Thoracic aorta endothelial cell (primary cell): ENCODE measurements around the gene CDA. TPM values are rescaled to one million over a fixed set of nuclear protein-coding genes. Genes with fewer than 3 reads are reported as not detected.

Experiments used
- total RNA-seq: library from RNA; depleted of rRNA; stranded (reverse); fragments of >200 nt; gene quantifications from 2 replicates; pipeline ENCODE4 v1.2.3, GENCODE V29; 2012

CDA gene
- 1.5 and 2.0 TPM in 2 replicates for total RNA-seq

DNA sequence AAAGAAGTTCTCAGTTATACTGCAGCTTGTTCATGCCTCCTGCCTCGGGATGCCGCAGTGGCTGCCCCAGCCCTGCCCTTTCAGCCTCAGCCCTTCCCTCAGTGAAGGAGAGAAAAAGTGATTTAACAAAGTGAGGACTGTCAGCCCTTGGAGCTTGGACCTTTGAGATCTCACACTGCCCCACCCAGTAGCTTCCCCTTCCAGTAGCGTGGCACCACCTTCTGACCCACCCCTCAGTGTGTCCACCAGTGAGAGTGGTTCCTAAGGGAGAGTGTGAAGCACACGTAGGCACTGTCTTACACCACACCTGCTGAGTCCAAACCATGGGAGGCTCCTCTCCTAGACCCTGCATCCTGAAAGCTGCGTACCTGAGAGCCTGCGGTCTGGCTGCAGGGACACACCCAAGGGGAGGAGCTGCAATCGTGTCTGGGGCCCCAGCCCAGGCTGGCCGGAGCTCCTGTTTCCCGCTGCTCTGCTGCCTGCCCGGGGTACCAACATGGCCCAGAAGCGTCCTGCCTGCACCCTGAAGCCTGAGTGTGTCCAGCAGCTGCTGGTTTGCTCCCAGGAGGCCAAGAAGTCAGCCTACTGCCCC, at the start of gene CDA:
TSS of gene CDA (plus strand) at position 464 of the 592 bp plus-strand sequence. CDS start at position 497, 33 bp downstream.

DNA sequence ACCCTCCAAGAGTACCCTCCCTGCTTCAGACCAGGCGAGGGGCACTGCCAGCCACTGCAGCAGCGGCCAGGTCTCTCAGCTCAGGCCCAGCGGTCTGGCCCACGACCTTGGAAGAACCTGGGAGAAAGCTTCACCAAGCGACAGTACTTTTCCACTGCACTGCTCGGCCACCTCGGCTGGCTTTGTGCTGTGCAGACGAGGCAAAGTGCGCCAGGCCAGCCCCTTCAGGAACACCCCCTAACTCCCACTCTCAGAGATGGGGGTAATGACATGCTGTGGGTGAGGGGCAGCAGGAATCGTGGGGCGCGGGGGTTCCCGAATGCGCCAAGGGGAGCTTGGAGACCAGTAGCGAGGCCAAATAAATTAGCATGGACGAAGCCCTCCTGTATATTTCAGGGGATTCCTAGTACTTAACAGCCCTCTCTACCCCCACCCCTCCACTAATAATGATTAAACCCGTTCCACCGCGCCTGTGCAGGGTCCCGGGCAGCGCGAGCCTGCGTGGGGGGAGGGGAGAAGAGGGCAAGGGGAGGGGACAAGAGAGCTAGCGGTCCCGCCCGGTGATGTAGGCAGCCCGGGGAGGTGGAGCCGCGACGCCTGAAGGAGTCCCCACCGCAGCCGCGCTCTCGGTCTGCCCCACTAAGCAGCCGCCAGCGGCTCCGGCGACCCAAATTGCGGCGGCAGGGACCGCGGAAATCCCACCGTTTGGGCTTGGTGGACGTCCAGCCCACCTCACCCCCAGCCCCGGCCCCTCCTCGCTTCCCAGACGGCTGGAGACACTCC, 36.8 kb upstream of the CDA start, which contains the start of gene FAM43B:
TSS of gene FAM43B (plus strand) at position 629 of the 783 bp plus-strand sequence. CDS start 401 bp downstream, outside the sequence.

DNA sequence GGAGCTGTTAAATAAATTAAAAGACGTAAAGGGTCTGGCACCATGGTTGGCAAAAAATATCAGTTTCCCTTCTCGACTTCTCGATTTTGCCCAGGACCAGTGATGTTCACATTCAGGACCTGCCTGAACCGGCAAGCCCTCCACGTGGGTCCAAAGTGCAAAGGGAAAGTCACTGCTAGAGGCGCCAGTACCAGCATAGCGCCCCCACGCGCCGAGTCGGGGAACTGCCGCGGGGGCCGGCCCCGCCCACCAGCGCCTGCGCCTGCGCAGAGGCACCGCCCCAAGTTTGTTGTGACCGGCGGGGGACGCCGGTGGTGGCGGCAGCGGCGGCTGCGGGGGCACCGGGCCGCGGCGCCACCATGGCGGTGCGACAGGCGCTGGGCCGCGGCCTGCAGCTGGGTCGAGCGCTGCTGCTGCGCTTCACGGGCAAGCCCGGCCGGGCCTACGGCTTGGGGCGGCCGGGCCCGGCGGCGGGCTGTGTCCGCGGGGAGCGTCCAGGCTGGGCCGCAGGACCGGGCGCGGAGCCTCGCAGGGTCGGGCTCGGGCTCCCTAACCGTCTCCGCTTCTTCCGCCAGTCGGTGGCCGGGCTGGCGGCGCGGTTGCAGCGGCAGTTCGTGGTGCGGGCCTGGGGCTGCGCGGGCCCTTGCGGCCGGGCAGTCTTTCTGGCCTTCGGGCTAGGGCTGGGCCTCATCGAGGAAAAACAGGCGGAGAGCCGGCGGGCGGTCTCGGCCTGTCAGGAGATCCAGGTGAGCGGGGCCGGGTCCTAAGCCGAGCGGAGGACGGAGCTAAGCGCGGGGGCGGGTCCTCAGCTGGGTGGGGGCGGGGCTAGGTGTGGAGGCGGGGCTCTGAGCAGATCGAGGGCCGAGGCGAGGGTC, 44.5 kb downstream of the CDA start, which contains the start of gene PINK1:
TSS of gene PINK1 (plus strand) at position 269 of the 875 bp plus-strand sequence. CDS start at position 360, 91 bp downstream.

DNA sequence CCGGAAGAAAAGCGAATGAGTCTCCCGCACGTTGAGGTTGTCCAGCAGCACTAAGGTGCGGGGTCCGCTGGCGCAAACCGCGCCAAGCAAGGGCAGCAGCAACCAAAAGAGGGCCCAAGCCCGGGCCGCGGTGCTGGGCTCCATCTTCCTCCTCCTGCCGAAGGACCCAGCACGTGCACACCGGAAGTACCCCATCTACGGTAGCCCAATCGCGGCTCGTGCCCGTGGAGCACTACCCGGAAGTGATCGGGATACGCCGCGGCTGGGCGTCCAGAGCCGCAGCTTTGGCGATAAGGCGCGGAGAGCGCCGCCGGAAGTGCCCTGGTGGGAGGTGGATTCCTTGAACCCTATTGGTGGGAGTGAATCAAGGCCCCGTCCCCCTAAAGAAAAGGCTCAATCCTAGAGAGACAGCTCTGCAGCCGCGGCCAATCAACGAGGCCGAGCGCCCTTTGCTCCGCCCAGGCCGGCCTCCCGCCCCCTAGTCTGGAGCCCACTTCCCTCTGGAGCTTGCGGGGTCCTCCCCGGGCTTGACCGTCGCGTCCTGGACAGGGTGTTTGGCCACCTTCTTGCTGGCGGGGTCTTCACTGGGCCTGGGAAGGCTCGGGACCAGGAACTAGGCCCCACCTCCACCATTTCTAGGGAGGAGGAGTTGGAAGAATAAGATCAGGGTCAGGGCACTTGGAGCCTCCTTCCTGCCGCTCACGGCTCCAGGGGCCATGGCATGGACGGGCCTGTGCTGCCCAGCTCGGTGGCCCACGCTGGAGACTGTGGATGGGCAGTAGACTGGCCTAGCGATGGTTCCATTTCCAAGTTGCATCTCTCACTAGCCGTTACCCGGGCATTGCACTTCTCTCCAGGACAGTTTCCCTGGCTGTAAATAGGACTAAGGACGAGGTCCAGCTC, 72.6 kb downstream of the CDA start, which contains the start of gene DDOST:
TSS of gene DDOST (minus strand) at position 163 of the 903 bp plus-strand sequence. CDS start at position 144, 19 bp downstream.

Other genes with a start within 250 kb of the CDA start
- gene CAMK2N1, start 102.9 kb upstream of the CDA start, total RNA-seq: 9.3 and 17.8 TPM in 2 replicates
- gene MUL1, start 80.9 kb upstream of the CDA start, total RNA-seq: 25.8 and 27.8 TPM in 2 replicates
- gene FAM43B, start 36.5 kb upstream of the CDA start, total RNA-seq: not detected in 2 replicates
- gene PINK1, start 44.4 kb downstream of the CDA start, total RNA-seq: 24.1 and 24.7 TPM in 2 replicates
- gene DDOST, start 72.3 kb downstream of the CDA start, total RNA-seq: 200 and 227 TPM in 2 replicates
- gene KIF17, start 128.9 kb downstream of the CDA start, total RNA-seq: 0.13 and 0.86 TPM in 2 replicates
- gene SH2D5, start 143.6 kb downstream of the CDA start, total RNA-seq: 0.80 and 2.8 TPM in 2 replicates
- 310 and 329 TPM in 2 replicates for gene HP1BP3, start 198.2 kb downstream of the CDA start, total RNA-seq